Measurements from ENCODE around the gene EMP1.

The EMP1 gene

GRCh38 chr12:13241833-13242488 is 45.4 kb downstream of the EMP1 start:
- Histone ChIP-seq H3K27ac (ENCODE audit: insufficient read depth, low read depth, low read length, poor library complexity, severe bottlenecking) (no peak overlapping the region), H3K9me3 (ENCODE audit: control insufficient read depth, low read length) (no peaks in the 10 kb centered on the region), H3K27me3 (ENCODE audit: control insufficient read depth, insufficient read depth, low read length, poor library complexity, severe bottlenecking) (no peaks in the 10 kb centered on the region), H3K4me3 (ENCODE audit: insufficient read depth, low read depth, low read length) (no peak overlapping the region), H3K36me3 (ENCODE audit: control insufficient read depth, insufficient read depth, low read length) (no peaks in the 10 kb centered on the region), H3K4me1 (ENCODE audit: control insufficient read depth, insufficient read depth, low read length) (no peaks in the 10 kb centered on the region)
- 83 to 93% methylated on average over 2 of the region's 2 CpGs for WGBS, 2 experiments

GRCh38 chr12:13242936-13243335 is 46.4 kb downstream of the EMP1 start:
- WGBS, 2 experiments: 91 to 94% methylated on average over 4 of the region's 4 CpGs
- no peaks in the 10 kb centered on the region for H3K36me3 ChIP-seq (ENCODE audit: control insufficient read depth, insufficient read depth, low read length)
- no peak overlapping the region for H3K27ac ChIP-seq (ENCODE audit: insufficient read depth, low read depth, low read length, poor library complexity, severe bottlenecking)
- H3K9me3 ChIP-seq (ENCODE audit: control insufficient read depth, low read length): no peaks in the 10 kb centered on the region
- no peaks in the 10 kb centered on the region for H3K4me1 ChIP-seq (ENCODE audit: control insufficient read depth, insufficient read depth, low read length)
- H3K27me3 ChIP-seq (ENCODE audit: control insufficient read depth, insufficient read depth, low read length, poor library complexity, severe bottlenecking): no peaks in the 10 kb centered on the region
- no peak overlapping the region for H3K4me3 ChIP-seq (ENCODE audit: insufficient read depth, low read depth, low read length)

GRCh38 chr12:13243516-13244070 is 47.1 kb downstream of the EMP1 start:
- no peaks in the 10 kb centered on the region for H3K4me1 ChIP-seq (ENCODE audit: control insufficient read depth, insufficient read depth, low read length)
- H3K4me3 ChIP-seq (ENCODE audit: insufficient read depth, low read depth, low read length): no peak overlapping the region
- H3K27me3 ChIP-seq (ENCODE audit: control insufficient read depth, insufficient read depth, low read length, poor library complexity, severe bottlenecking): no peaks in the 10 kb centered on the region
- no peaks in the 10 kb centered on the region for H3K9me3 ChIP-seq (ENCODE audit: control insufficient read depth, low read length)
- no peak overlapping the region for H3K27ac ChIP-seq (ENCODE audit: insufficient read depth, low read depth, low read length, poor library complexity, severe bottlenecking)
- 88 to 89% methylated on average over 1 of the region's 1 CpG for WGBS, 2 experiments
- H3K36me3 ChIP-seq (ENCODE audit: control insufficient read depth, insufficient read depth, low read length): no peaks in the 10 kb centered on the region

DNA sequence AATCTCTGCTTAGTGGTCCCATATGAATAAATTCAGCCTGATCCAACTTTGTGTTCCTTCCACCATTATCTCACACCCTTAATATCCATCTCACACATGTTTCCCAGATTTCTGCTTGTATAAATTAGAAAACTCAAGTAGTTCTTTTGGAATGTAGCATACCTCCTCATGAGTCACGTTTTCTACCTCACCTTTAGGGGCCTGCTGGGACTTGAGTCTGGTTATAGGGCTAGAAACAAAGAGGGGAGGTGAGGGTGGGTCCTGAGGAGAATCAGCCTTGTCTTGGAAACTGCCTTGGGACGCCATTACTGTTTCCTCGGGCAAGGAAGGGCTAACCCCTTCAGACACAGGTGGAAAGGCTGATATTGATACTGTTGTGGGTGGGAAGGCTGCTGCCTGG is 51.1 kb downstream of the EMP1 start:
- WGBS, 2 experiments: 93 to 95% methylated on average over 3 of the region's 3 CpGs
- H3K4me3 ChIP-seq (ENCODE audit: insufficient read depth, low read depth, low read length): no peak overlapping the region
- no peaks in the 10 kb centered on the region for H3K9me3 ChIP-seq (ENCODE audit: control insufficient read depth, low read length)
- no peaks in the 10 kb centered on the region for H3K36me3 ChIP-seq (ENCODE audit: control insufficient read depth, insufficient read depth, low read length)
- no peak overlapping the region for H3K27ac ChIP-seq (ENCODE audit: insufficient read depth, low read depth, low read length, poor library complexity, severe bottlenecking)
- H3K4me1 ChIP-seq (ENCODE audit: control insufficient read depth, insufficient read depth, low read length): no peaks in the 10 kb centered on the region
- no peaks in the 10 kb centered on the region for H3K27me3 ChIP-seq (ENCODE audit: control insufficient read depth, insufficient read depth, low read length, poor library complexity, severe bottlenecking)

GRCh38 chr12:13248964-13249363 is 52.4 kb downstream of the EMP1 start:
- Histone ChIP-seq H3K9me3 (ENCODE audit: control insufficient read depth, low read length) (no peaks in the 10 kb centered on the region), H3K27ac (ENCODE audit: insufficient read depth, low read depth, low read length, poor library complexity, severe bottlenecking) (no peak overlapping the region), H3K27me3 (ENCODE audit: control insufficient read depth, insufficient read depth, low read length, poor library complexity, severe bottlenecking) (no peaks in the 10 kb centered on the region), H3K4me3 (ENCODE audit: insufficient read depth, low read depth, low read length) (no peak overlapping the region), H3K36me3 (ENCODE audit: control insufficient read depth, insufficient read depth, low read length) (no peaks in the 10 kb centered on the region), H3K4me1 (ENCODE audit: control insufficient read depth, insufficient read depth, low read length) (no peaks in the 10 kb centered on the region)
- 96 to 100% methylated on average over 1 of the region's 1 CpG for WGBS, 2 experiments

GRCh38 chr12:13250416-13250815 is 53.9 kb downstream of the EMP1 start:
- Histone ChIP-seq H3K27me3 (ENCODE audit: control insufficient read depth, insufficient read depth, low read length, poor library complexity, severe bottlenecking) (no peaks in the 10 kb centered on the region), H3K27ac (ENCODE audit: insufficient read depth, low read depth, low read length, poor library complexity, severe bottlenecking) (no peak overlapping the region), H3K36me3 (ENCODE audit: control insufficient read depth, insufficient read depth, low read length) (no peaks in the 10 kb centered on the region), H3K9me3 (ENCODE audit: control insufficient read depth, low read length) (no peaks in the 10 kb centered on the region), H3K4me3 (ENCODE audit: insufficient read depth, low read depth, low read length) (no peak overlapping the region), H3K4me1 (ENCODE audit: control insufficient read depth, insufficient read depth, low read length) (peaks cover 2% of the 10 kb centered on the region)
- WGBS, 2 experiments: 88 to 96% methylated on average over 1 of the region's 1 CpG

DNA sequence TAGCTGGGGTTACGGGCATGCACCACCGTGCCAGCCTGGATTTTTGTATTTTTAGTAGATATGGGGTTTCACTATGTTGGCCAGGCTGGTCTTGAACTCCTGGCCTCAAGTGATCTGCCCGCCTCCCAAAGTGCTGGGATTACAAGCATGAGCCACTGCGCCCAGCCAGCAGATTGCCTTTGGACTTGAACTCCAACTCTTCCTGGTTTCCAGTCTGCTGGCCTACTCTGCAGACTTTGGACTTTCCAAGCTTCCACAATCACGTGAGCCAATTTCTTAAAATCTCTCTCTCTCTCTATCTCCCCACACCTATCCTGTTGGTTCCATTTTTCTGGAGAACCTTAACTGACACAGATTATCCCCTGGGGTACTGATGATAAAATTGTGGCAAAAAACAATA is 55.0 kb downstream of the EMP1 start:
- H3K4me1 ChIP-seq (ENCODE audit: control insufficient read depth, insufficient read depth, low read length): peaks cover 11% of the 10 kb centered on the region
- no peaks in the 10 kb centered on the region for H3K27me3 ChIP-seq (ENCODE audit: control insufficient read depth, insufficient read depth, low read length, poor library complexity, severe bottlenecking)
- H3K9me3 ChIP-seq (ENCODE audit: control insufficient read depth, low read length): no peaks in the 10 kb centered on the region
- no peak overlapping the region for H3K27ac ChIP-seq (ENCODE audit: insufficient read depth, low read depth, low read length, poor library complexity, severe bottlenecking)
- 93 to 96% methylated on average over 5 of the region's 5 CpGs for WGBS, 2 experiments
- no peaks in the 10 kb centered on the region for H3K36me3 ChIP-seq (ENCODE audit: control insufficient read depth, insufficient read depth, low read length)
- no peak overlapping the region for H3K4me3 ChIP-seq (ENCODE audit: insufficient read depth, low read depth, low read length)

- H3K9me3 ChIP-seq (ENCODE audit: control insufficient read depth, low read length): no peaks in the 10 kb centered on the region
- no peak overlapping the region for H3K4me3 ChIP-seq (ENCODE audit: insufficient read depth, low read depth, low read length)
- no peaks in the 10 kb centered on the region for H3K27me3 ChIP-seq (ENCODE audit: control insufficient read depth, insufficient read depth, low read length, poor library complexity, severe bottlenecking)
- H3K4me1 ChIP-seq (ENCODE audit: control insufficient read depth, insufficient read depth, low read length): peaks cover 13% of the 10 kb centered on the region
- no peak overlapping the region for H3K27ac ChIP-seq (ENCODE audit: insufficient read depth, low read depth, low read length, poor library complexity, severe bottlenecking)
- no peaks in the 10 kb centered on the region for H3K36me3 ChIP-seq (ENCODE audit: control insufficient read depth, insufficient read depth, low read length)
Observed at GRCh38 chr12:13252024-13252423, 55.5 kb downstream of the EMP1 start.

GRCh38 chr12:13252616-13253015 is 56.1 kb downstream of the EMP1 start:
- H3K4me1 ChIP-seq (ENCODE audit: control insufficient read depth, insufficient read depth, low read length): peaks cover 17% of the 10 kb centered on the region
- no peaks in the 10 kb centered on the region for H3K36me3 ChIP-seq (ENCODE audit: control insufficient read depth, insufficient read depth, low read length)
- H3K27me3 ChIP-seq (ENCODE audit: control insufficient read depth, insufficient read depth, low read length, poor library complexity, severe bottlenecking): no peaks in the 10 kb centered on the region
- no peak overlapping the region for H3K4me3 ChIP-seq (ENCODE audit: insufficient read depth, low read depth, low read length)
- no peak overlapping the region for H3K27ac ChIP-seq (ENCODE audit: insufficient read depth, low read depth, low read length, poor library complexity, severe bottlenecking)
- no peaks in the 10 kb centered on the region for H3K9me3 ChIP-seq (ENCODE audit: control insufficient read depth, low read length)
- WGBS, 2 experiments: 70 to 80% methylated on average over 3 of the region's 3 CpGs

GRCh38 chr12:13253966-13254760 is 57.6 kb downstream of the EMP1 start:
- 86 to 92% methylated on average over 7 of the region's 7 CpGs for WGBS, 2 experiments
- H3K9me3 ChIP-seq (ENCODE audit: control insufficient read depth, low read length): no peaks in the 10 kb centered on the region
- no peaks in the 10 kb centered on the region for H3K36me3 ChIP-seq (ENCODE audit: control insufficient read depth, insufficient read depth, low read length)

More at GRCh38 chr12:13253966-13254760, 57.6 kb downstream of the EMP1 start:
- Histone ChIP-seq H3K27me3 (ENCODE audit: control insufficient read depth, insufficient read depth, low read length, poor library complexity, severe bottlenecking) (no peaks in the 10 kb centered on the region), H3K4me1 (ENCODE audit: control insufficient read depth, insufficient read depth, low read length) (peaks cover 26% of the 10 kb centered on the region), H3K4me3 (ENCODE audit: insufficient read depth, low read depth, low read length) (no peak overlapping the region), H3K27ac (ENCODE audit: insufficient read depth, low read depth, low read length, poor library complexity, severe bottlenecking) (no peak overlapping the region)
